NT2/D1 (cell line): ENCODE results near the gene PPHLN1.

ENCODE experiments used
- YY1 ChIP-seq: IDR thresholded peaks from 2 replicates; pipeline ENCODE4 v1.6.1; 2011; ENCODE audit not compliant: insufficient read length, insufficient read depth
- ZNF274 ChIP-seq: IDR thresholded peaks from 2 replicates; pipeline ENCODE4 v1.6.1; 2011; ENCODE audit warnings: mild to moderate bottlenecking, low read depth, low read length

DNA sequence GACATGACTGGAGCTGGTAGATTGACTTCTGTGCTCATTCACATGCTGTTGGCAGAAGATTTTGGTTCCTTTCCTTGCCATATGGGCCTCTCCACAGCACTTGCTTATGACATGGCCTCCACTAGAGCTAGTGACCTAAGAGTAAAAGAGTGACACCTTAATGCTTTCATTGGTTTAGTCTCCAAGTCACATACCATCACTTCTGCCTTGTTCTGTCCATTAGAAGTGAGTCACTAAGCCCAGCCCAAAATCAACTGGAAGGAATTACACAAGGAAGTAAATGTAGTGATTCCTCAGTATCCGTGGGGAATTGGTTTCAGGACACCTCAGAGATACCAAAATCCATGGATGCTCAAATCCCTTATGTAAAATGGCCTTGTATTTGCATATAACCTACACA lies 81.3 kb downstream of the PPHLN1 start:
- TF ChIP-seq ZNF274 (no peak), YY1 (no peak)
